GM12873 (cell line): ENCODE data around the gene ITPR2.

Experiments
- CTCF ChIP-seq: IDR thresholded peaks from 2 replicates; pipeline ENCODE4 v1.5.1; 2012; ENCODE audit warnings: low read depth, mild to moderate bottlenecking, moderate library complexity, low read length, control low read depth; ENCODE audit not compliant: insufficient read depth; ENCODE audit errors: missing control alignments

Gene ITPR2

GRCh38 chr12:26870491-26871419, 37.8 kb upstream of the ITPR2 start:
- no peak for TF ChIP-seq CTCF

DNA sequence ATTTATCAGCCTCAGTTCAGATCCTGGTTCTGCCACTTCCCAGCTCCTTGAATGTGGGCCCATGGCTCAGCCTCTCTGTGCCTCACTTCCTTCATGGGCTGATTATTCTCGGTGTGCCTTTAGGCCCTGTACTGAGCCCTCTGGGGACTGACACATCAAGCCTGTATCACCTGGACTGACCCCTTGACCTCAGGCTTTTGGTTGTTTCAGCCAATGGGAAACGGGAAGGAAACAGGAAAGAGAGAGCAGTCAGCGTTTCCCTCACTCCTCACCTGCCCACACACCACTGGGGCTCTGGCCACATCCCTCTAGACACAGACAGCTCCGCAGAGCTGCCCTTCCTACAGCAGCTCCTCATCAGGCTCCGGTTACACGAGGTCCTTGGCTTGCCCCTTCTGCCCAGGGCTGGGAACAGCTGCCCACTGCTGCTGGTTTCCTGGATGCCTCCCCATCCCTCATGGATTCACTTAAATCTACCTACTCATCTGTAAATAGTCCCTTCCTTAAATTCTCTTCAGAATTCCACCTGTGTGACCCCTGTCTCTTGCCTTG, 37.0 kb upstream of the ITPR2 start:
- TF ChIP-seq CTCF: no peak

DNA sequence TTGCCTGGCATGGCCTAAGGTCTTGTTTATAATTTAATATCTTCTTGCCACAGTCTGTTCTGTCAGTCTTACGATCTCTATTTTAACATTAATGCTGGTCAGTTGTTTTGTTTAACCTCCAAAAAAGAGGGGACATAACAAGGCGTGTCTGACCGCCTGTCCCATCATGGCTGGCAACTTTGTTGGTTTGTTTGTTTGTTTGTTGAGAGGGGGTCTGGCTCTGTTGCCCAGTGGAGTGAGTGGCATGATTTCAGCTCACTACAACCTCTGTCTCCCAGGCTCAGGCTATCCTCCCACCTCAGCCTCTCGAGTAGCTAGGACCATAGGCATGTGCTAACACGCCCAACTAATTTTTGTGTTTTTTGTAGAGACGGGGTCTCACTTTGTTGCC, 36.1 kb upstream of the ITPR2 start:
- TF ChIP-seq CTCF: no peak

- no peak for TF ChIP-seq CTCF
These were observed 35.6 kb upstream of the ITPR2 start for GRCh38 chr12:26868447-26869103.

GRCh38 chr12:26867080-26867479, 34.1 kb upstream of the ITPR2 start:
- TF ChIP-seq CTCF: no peak

DNA sequence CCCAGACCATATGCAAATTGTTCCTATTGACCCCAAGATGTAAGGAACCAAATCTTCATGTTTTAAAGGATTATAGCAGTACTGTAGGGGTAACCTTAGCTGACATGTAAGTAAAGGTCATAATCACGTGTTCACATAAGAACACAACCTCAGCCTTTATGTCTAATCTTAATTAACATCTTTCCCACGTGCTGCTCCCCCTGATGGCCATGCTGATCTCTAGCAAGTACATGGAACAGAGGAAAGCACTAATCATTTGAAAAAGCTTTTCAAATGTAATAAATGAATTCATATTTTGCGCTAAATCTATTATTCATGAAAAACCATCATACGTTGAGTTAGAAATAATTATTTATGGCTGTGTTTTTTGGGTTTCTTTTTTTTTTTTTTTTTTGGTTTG, 30.5 kb upstream of the ITPR2 start:
- peak; percentile 37 for TF ChIP-seq CTCF

DNA sequence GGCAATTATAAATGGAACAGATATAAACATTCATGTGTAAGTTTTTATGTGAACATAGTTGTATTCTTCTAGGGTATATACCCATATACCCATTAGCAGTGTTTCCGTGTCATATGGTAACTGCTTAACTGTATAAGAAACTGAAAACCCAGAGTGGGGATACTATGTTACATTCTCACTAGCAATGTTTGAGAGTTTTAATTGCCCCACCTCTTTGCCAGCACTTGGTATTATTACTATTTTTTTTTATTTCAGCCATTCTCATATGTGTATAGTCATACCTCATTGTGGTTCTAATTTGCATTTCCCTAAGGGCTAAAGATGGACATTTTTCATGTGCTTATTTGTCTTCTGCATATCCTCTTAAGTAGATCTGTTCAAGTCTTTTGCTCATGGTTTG, 28.7 kb upstream of the ITPR2 start:
- no peak for TF ChIP-seq CTCF
